Thyroid gland (tissue), 4 donors: ENCODE data around the gene GMCL2.

Source experiments
- CTCF ChIP-seq, 6 experiments: fragments of 200-600 bp in 3 of 6; fragments of 450-650 bp in 3 of 6; sonication (generic) in 3 of 6; IDR thresholded peaks; one replicate each; pipeline ENCODE4 v1.5.1; 2016 to 2019; ENCODE audit warnings: antibody characterized with exemption in 6 of 6, mild to moderate bottlenecking in 2 of 6, inconsistent platforms in 1 of 6, moderate library complexity in 1 of 6
- POLR2A ChIP-seq, 2 donors: fragments of 450-650 bp; IDR thresholded peaks; one replicate each; pipeline ENCODE4 v1.6.1; 2017; ENCODE audit warnings: antibody characterized with exemption in 2 of 2, mild to moderate bottlenecking in 2 of 2, moderate library complexity in 1 of 2

GRCh38 chr5:178150977-178151734, 36.0 kb downstream of the GMCL2 start:
- TF ChIP-seq POLR2A (IDR thresholded peaks at IDR 0.05) (no peak), CTCF (IDR thresholded peaks at IDR 0.05) (no peak)
